CMK (cell line): ENCODE measurements around the gene BZW2.
"Not testable (repeated sequence)": the region's sequence is repeated elsewhere in the genome, so short reads cannot be mapped to it uniquely, and the experiment has no call there.

Experiments used
- DNase-seq: peaks from one replicate; pipeline ENCODE4 v3.0.0-alpha.2; 2010; ENCODE audit warnings: low read depth

Gene BZW2

GRCh38 chr7:16670731-16671344 is 24.9 kb downstream of the BZW2 start:
- DNase-seq = no peak

- no peak for DNase-seq
Measured at GRCh38 chr7:16671811-16672210, 25.8 kb downstream of the BZW2 start.

- DNase-seq = no peak
Measured at GRCh38 chr7:16675277-16675676, 29.3 kb downstream of the BZW2 start.

GRCh38 chr7:16677978-16678494 is 32.1 kb downstream of the BZW2 start:
- no peak for DNase-seq

- not testable (repeated sequence) for DNase-seq
Measured at GRCh38 chr7:16678645-16679566, 32.9 kb downstream of the BZW2 start.

- no peak for DNase-seq
Measured at GRCh38 chr7:16684935-16685334, 39.0 kb downstream of the BZW2 start.

GRCh38 chr7:16685535-16685934 is 39.6 kb downstream of the BZW2 start:
- DNase-seq = no peak

GRCh38 chr7:16688249-16688648 is 42.3 kb downstream of the BZW2 start:
- DNase-seq = no peak

- no peak for DNase-seq
Measured at GRCh38 chr7:16691241-16691640, 45.3 kb downstream of the BZW2 start.

GRCh38 chr7:16693601-16694318 is 47.8 kb downstream of the BZW2 start:
- DNase-seq = no peak

GRCh38 chr7:16694806-16695205 is 48.8 kb downstream of the BZW2 start:
- DNase-seq = no peak

GRCh38 chr7:16695621-16696237 is 49.7 kb downstream of the BZW2 start:
- no peak for DNase-seq

GRCh38 chr7:16697507-16698199 is 51.7 kb downstream of the BZW2 start:
- DNase-seq = no peak

- DNase-seq = no peak
Measured at GRCh38 chr7:16698200-16698905, 52.4 kb downstream of the BZW2 start.

- no peak for DNase-seq
Measured at GRCh38 chr7:16702441-16702840, 56.5 kb downstream of the BZW2 start.

GRCh38 chr7:16708511-16708910 is 62.5 kb downstream of the BZW2 start:
- no peak for DNase-seq

- no peak for DNase-seq
Measured at GRCh38 chr7:16708980-16709379, 63.0 kb downstream of the BZW2 start.

GRCh38 chr7:16710651-16711050 is 64.7 kb downstream of the BZW2 start:
- no peak for DNase-seq

GRCh38 chr7:16711730-16712129 is 65.7 kb downstream of the BZW2 start:
- no peak for DNase-seq

- no peak for DNase-seq
Measured at GRCh38 chr7:16712916-16713315, 66.9 kb downstream of the BZW2 start.

GRCh38 chr7:16715928-16716327 is 69.9 kb downstream of the BZW2 start:
- DNase-seq = no peak
